ENCODE data around the gene RAPGEF2. TPM values are rescaled to one million over a fixed set of nuclear protein-coding genes. Genes with fewer than 3 reads are reported as not detected.

The RAPGEF2 gene
- total RNA-seq, 3 donors from 2014 or later = 47.0 to 84.0 (median 51.5) TPM

- Histone ChIP-seq H3K27ac (peak overlapping the region; percentile 99 to 100), H3K4me1 (peaks cover 4 to 9% of the 10 kb centered on the region in 2 donors), H3K36me3 (no peaks in the 10 kb centered on the region), H3K9me3 (no peaks in the 10 kb centered on the region), H3K4me3 (peak overlapping the region; percentile 97 to 99 (median 97)), H3K27me3 (no peaks in the 10 kb centered on the region)
- peak in 1 of 2 donors; percentile 43 for DNase-seq (ENCODE audit: low spot score in 2 of 2)
- TF ChIP-seq, protein P1, sequence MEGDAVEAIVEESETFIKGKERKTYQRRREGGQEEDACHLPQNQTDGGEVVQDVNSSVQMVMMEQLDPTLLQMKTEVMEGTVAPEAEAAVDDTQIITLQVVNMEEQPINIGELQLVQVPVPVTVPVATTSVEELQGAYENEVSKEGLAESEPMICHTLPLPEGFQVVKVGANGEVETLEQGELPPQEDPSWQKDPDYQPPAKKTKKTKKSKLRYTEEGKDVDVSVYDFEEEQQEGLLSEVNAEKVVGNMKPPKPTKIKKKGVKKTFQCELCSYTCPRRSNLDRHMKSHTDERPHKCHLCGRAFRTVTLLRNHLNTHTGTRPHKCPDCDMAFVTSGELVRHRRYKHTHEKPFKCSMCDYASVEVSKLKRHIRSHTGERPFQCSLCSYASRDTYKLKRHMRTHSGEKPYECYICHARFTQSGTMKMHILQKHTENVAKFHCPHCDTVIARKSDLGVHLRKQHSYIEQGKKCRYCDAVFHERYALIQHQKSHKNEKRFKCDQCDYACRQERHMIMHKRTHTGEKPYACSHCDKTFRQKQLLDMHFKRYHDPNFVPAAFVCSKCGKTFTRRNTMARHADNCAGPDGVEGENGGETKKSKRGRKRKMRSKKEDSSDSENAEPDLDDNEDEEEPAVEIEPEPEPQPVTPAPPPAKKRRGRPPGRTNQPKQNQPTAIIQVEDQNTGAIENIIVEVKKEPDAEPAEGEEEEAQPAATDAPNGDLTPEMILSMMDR (IDR thresholded peaks at IDR 0.05) = no peak
- peak; percentile 14 for TF ChIP-seq POLR2A (IDR thresholded peaks at IDR 0.05)
- intact Hi-C loops (cut with DNase I; ENCODE audit: low total_unique reads) = no loop called here
These were observed 608 bp downstream of the RAPGEF2 start for GRCh38 chr4:159103384-159103990.

- H3K4me1 ChIP-seq = peaks cover 4 to 9% of the 10 kb centered on the region in 2 donors
- H3K27ac ChIP-seq = peak overlapping the region; percentile 99 to 100
- peak overlapping the region; percentile 97 to 99 (median 97) for H3K4me3 ChIP-seq
- no peaks in the 10 kb centered on the region for H3K36me3 ChIP-seq
- no peaks in the 10 kb centered on the region for H3K27me3 ChIP-seq
- intact Hi-C loops (cut with DNase I; ENCODE audit: low total_unique reads) = no loop called here
- H3K9me3 ChIP-seq = no peaks in the 10 kb centered on the region
- no peak for DNase-seq (ENCODE audit: low spot score in 2 of 2)
- TF ChIP-seq POLR2AphosphoS5 (IDR thresholded peaks at IDR 0.05) = no peak
- no peak for TF ChIP-seq POLR2A (IDR thresholded peaks at IDR 0.05)
- TF ChIP-seq, protein P1 (IDR thresholded peaks at IDR 0.05) = no peak
These were observed 2.0 kb downstream of the RAPGEF2 start for GRCh38 chr4:159104694-159105414.

DNA sequence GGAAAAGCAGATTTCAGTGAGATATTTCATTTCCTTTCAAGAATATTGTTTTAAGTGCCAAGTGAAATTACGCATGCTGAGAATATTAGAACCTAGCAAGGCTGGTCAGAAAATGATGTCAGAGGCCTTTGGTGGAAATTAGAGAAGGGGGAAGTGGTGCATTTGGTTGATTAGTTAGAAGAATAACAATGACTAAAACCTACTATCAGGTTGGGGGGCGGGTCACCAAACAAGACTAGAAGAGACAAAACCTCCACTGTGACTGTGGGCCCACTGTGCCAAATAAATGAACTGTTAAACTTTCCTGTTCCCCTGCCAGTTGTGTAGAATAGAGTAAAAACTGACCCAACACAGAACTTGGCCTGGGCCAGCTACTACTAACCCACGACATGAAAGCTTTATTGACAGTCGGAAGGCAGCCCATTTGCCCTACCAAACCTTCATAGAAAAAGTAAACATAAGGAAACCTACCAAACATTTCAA lies 2.9 kb downstream of the RAPGEF2 start:
- H3K27ac ChIP-seq = peak overlapping the region; percentile 78 to 99
- no peak for DNase-seq (ENCODE audit: low spot score in 2 of 2)

DNA sequence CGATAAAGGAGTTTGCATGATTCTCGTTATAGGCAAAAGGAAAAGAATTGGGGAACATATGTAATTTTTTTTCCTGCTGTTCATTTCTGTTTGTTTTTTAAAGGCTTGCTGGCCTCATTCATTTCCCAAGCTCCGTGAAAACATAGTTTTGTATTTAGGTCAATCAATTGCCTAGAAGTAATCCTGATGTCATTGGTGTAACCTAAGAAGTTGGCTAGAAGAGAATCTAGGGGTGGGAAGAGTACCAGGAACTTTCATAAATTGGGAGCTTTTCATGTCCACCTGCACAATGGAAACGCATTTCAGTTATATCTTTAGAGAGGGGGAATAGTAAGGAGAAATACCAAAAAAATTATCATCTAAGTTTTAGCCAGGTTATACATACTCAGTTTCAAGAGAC lies 3.8 kb downstream of the RAPGEF2 start:
- peak overlapping the region in 1 of 2 donors; percentile 99 for H3K27ac ChIP-seq
- no peaks in the 10 kb centered on the region for H3K27me3 ChIP-seq
- peak overlapping the region in 2 of 3 donors; percentile 27 to 97 for H3K4me3 ChIP-seq
- no peaks in the 10 kb centered on the region for H3K36me3 ChIP-seq
- DNase-seq (ENCODE audit: low spot score in 2 of 2) = no peak
- intact Hi-C loops (cut with DNase I; ENCODE audit: low total_unique reads) = no loop called here
- H3K4me1 ChIP-seq = peaks cover 4 to 9% of the 10 kb centered on the region in 2 donors
- TF ChIP-seq POLR2A (IDR thresholded peaks at IDR 0.05) (no peak), POLR2AphosphoS5 (IDR thresholded peaks at IDR 0.05) (no peak)
- TF ChIP-seq, protein P1 (IDR thresholded peaks at IDR 0.05) = no peak
- no peaks in the 10 kb centered on the region for H3K9me3 ChIP-seq

More for the DNA sequence above, 2.9 kb downstream of the RAPGEF2 start:
- Histone ChIP-seq H3K4me3 (peak overlapping the region; percentile 97 to 99 (median 97)), H3K4me1 (peaks cover 4 to 9% of the 10 kb centered on the region in 2 donors), H3K27me3 (no peaks in the 10 kb centered on the region), H3K9me3 (no peaks in the 10 kb centered on the region), H3K36me3 (no peaks in the 10 kb centered on the region)
- intact Hi-C loops (cut with DNase I; ENCODE audit: low total_unique reads) = no loop called here
- TF ChIP-seq, protein P1 (IDR thresholded peaks at IDR 0.05) = no peak
- TF ChIP-seq POLR2A (IDR thresholded peaks at IDR 0.05) (no peak), POLR2AphosphoS5 (IDR thresholded peaks at IDR 0.05) (no peak)

Measured in breast epithelium (tissue), 4 donors.